GM10266 (cell line): Measurements from ENCODE around the gene MAP3K14.

ENCODE experiments used
- DNase-seq: peaks from one replicate; pipeline ENCODE4 v3.0.0; 2012; ENCODE audit errors: extremely low spot score
- CTCF ChIP-seq: IDR thresholded peaks from 2 replicates; pipeline ENCODE4 v1.5.1; 2012; ENCODE audit warnings: mild to moderate bottlenecking, low read depth; ENCODE audit not compliant: control insufficient read depth, insufficient read depth; ENCODE audit errors: missing control alignments

The MAP3K14 gene

GRCh38 chr17:45228763-45229539 is 87.9 kb downstream of the MAP3K14 start:
- peak; percentile 91 for DNase-seq
- no peak for TF ChIP-seq CTCF

GRCh38 chr17:45227926-45228762 is 88.7 kb downstream of the MAP3K14 start:
- no peak for DNase-seq
- TF ChIP-seq CTCF = no peak

- DNase-seq = no peak
- no peak for TF ChIP-seq CTCF
Measured at GRCh38 chr17:45227101-45227925, 89.5 kb downstream of the MAP3K14 start.

GRCh38 chr17:45226576-45226975 is 90.2 kb downstream of the MAP3K14 start:
- no peak for TF ChIP-seq CTCF
- DNase-seq = no peak

GRCh38 chr17:45225964-45226530 is 90.8 kb downstream of the MAP3K14 start:
- TF ChIP-seq CTCF = no peak
- DNase-seq = peak; percentile 91

GRCh38 chr17:45225051-45225700 is 91.6 kb downstream of the MAP3K14 start:
- TF ChIP-seq CTCF = no peak
- DNase-seq = no peak
